Left kidney (tissue), 8 donors: ENCODE measurements around the gene PDE8B. TPM values are rescaled to one million over a fixed set of nuclear protein-coding genes. Genes with fewer than 3 reads are reported as not detected.

Experiments used
- DNase-seq: peaks from one replicate; pipeline ENCODE4 v3.0.0-alpha.2; 2013
- long read RNA-seq, 8 donors: transcript quantifications; one replicate each; lab custom pipeline, GENCODE V29; 2026
- polyA plus RNA-seq: library from polyadenylated mRNA; unstranded; fragments of 120-200 nt; gene quantifications from one replicate; pipeline ENCODE4 v1.2.1, GENCODE V29; 2013; ENCODE audit not compliant: insufficient read length

PDE8B gene, protein sequence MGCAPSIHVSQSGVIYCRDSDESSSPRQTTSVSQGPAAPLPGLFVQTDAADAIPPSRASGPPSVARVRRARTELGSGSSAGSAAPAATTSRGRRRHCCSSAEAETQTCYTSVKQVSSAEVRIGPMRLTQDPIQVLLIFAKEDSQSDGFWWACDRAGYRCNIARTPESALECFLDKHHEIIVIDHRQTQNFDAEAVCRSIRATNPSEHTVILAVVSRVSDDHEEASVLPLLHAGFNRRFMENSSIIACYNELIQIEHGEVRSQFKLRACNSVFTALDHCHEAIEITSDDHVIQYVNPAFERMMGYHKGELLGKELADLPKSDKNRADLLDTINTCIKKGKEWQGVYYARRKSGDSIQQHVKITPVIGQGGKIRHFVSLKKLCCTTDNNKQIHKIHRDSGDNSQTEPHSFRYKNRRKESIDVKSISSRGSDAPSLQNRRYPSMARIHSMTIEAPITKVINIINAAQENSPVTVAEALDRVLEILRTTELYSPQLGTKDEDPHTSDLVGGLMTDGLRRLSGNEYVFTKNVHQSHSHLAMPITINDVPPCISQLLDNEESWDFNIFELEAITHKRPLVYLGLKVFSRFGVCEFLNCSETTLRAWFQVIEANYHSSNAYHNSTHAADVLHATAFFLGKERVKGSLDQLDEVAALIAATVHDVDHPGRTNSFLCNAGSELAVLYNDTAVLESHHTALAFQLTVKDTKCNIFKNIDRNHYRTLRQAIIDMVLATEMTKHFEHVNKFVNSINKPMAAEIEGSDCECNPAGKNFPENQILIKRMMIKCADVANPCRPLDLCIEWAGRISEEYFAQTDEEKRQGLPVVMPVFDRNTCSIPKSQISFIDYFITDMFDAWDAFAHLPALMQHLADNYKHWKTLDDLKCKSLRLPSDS
- polyA plus RNA-seq = 6.0 TPM
- long read RNA-seq, donor 1 = 0 reads
- long read RNA-seq, donor 2, partial matches to known transcripts = 9 of 19 reads
- long read RNA-seq, donor 2, other reads (novel, unspliced or antisense) = 10 of 19 reads
- long read RNA-seq, donor 3, partial matches to known transcripts = 5 of 29 reads
- long read RNA-seq, donor 3, other reads (novel, unspliced or antisense) = 24 of 29 reads
- long read RNA-seq, donor 4 = 0 reads
- long read RNA-seq, donor 5 = 0 reads
- long read RNA-seq, donor 6, partial matches to known transcripts = 23 of 23 reads
- long read RNA-seq, donor 6, other reads (novel, unspliced or antisense) = 0 of 23 reads
- long read RNA-seq, donor 7, partial matches to known transcripts = 22 of 46 reads
- long read RNA-seq, donor 7, other reads (novel, unspliced or antisense) = 24 of 46 reads
- long read RNA-seq, donor 8, partial matches to known transcripts = 8 of 8 reads
- long read RNA-seq, donor 8, other reads (novel, unspliced or antisense) = 0 of 8 reads

DNA sequence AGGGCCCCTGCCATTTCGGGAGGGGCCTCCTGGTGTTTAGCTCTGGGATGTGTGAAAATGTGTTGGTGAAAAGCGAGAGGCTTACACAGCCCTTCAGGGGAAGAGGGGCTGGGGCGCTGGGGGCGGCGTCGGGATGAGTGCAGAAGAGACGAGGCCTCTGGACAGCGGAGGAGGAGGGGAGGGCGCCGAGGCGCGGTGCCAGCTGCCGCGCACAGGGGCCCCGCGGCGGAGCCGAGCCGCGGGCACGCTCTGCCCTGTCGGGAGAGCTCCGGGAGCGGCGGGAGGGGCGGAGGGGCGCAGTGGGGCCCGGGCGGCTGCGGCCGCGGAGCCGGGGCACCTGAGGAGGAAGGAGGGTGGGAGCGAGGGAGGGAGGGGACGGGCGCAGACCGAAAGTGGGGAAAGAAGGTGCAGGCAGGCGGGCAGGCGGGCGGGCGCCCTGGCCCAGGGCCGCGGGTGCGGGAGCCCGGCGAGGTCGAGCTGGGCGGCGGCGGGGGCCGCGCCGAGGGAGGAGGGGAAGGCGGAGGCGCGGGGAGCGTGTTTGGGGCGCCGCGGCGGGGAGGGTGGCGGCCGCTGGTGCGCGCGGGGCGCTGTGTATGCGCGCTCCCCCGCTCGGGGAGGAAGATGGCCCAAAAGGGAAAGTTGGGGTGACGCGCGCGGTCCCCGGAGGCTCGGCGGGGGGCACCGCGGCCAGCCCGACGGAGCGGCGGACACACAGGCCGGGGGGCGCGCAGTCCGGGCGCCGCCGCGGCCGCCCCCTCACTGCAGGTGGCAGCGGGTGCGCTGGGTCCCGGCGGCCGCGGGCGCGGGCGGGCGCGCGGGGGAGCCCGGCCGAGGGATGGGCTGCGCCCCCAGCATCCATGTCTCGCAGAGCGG is at the start of gene PDE8B:
Gene PDE8B (plus strand): TSS at position 590 of the 873 bp plus-strand sequence. CDS start 246 bp downstream, at position 836.
- no peak for DNase-seq

DNA sequence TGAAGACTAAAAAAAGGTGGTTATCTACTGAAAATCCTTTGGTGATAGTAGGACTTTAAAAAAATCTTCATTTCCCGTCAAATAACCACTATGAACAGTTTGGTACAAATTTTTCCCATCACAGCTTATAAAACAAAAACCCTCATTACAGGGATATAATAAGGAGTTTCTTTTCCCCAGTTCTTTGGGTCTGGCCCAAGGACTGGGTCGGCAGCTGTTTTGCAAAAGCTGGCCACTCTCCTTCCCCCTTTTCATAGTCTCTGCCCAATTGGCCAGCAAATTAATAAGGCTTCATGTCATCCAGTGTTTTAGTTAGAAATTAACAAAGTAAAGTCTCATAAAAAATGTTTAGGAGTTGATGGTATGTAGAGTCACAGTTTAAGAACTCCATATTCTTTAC is 47.0 kb upstream of the PDE8B start:
- DNase-seq = no peak

DNA sequence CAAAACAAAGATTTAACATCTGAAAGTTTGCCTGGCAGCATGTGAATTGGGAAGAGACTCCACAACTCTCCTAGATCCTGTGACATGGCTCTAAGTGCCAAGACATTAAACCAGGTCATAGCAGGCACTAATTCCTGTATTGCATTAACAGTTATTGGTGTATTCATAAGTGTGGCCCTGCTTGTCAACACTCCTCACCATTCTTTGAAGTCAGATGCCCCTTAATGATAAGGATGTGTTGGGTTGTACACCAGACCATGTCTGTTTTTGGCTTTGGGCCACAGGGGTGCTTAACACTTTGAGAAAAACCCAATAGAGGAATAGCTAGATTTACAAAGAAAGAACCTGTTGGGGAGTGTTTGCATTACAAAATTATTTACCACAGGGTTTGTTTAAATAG is 43.4 kb upstream of the PDE8B start:
- DNase-seq = no peak

DNA sequence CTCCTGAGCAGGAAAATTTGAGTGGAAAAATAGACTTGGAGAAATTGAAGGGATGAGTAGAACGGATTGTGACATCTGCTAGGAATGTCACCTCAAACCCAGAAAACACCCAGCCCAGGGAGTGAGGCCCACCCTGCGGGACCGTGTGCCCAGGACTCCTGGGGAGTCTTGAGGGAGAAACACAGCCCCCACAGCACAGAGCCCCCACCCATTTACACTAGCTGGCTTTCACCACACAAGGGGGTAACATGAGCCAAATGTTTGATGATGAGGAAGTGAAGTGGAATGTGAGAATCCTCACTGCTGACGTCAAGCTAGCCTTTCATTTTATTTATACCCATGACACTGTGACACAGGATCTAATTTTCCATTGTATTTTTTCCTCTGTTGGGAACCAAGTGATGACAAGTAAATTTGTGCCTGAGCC is 42.8 kb upstream of the PDE8B start:
- no peak for DNase-seq

DNA sequence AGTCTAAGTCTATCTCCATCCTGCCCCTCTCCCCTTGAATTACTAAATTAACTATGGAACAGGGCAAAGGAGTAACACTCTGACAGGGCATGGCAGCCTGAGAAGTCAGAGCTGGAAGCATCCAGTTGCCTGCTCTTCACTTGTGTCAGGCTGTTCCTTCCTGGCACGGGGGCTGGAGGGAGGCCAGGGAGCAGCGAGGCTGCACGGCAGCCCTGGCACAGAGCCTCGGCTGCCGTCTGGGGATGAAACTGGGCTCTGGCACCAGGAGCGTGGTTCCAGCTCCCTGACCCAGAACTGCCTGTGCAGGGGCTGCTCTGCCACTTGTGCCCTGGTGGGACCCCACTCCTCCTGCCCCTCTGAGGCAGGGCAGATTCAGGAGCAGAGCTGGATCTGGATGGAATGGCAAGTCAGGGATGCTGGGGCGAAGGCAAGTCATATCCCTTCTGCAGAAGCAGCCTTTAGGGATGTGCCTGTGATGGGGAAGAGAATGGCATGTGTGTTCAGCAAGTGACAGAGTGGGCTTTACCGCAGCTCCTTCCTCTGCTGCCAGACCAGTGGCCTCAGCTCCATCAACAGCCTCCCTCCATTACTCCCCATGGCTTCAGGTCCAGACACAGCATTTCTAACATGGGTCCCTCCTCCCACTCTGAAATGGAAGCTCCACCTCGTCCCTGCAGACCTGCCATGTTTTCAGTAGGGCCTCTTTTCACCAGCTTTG is 42.2 kb upstream of the PDE8B start:
- DNase-seq = no peak

GRCh38 chr5:77168879-77169244 is 41.6 kb upstream of the PDE8B start:
- no peak for DNase-seq

GRCh38 chr5:77170196-77170890 is 40.1 kb upstream of the PDE8B start:
- no peak for DNase-seq

DNA sequence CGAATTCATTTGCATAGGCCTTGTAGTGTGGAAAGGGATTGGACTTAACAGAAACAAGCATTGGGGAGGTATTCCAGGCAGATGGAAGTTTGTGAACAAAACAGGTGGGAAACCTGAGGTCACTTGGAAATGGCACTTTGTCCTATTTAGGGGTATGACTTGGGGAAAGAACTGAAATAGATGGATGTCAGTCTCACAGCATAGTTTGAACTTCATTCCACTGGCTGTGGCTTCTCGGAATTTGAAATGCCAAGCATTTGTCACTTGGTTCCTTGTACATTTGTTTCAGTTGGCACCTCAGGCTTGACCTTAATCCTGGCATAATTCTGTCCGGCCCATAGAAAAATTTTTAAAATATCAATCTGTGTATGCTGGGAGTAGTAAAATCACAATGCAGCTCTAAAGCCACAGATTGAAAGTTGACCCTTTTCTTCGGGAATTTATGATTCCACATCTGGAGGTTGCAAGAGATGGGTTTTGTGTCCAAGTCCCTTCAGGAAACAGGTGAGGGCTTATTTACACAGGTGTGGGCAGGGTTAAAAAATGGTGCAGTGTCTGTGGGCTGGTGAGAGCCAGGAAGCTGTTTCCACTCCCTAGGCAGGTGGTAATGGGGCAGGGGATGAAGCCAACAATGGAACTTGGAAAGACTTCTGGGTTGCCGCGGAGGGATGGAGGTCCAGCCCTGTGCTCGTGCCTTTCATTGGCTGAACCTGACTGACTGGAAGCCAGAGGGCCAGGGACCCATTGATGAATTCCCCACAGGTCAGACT is 39.2 kb upstream of the PDE8B start:
- no peak for DNase-seq

DNA sequence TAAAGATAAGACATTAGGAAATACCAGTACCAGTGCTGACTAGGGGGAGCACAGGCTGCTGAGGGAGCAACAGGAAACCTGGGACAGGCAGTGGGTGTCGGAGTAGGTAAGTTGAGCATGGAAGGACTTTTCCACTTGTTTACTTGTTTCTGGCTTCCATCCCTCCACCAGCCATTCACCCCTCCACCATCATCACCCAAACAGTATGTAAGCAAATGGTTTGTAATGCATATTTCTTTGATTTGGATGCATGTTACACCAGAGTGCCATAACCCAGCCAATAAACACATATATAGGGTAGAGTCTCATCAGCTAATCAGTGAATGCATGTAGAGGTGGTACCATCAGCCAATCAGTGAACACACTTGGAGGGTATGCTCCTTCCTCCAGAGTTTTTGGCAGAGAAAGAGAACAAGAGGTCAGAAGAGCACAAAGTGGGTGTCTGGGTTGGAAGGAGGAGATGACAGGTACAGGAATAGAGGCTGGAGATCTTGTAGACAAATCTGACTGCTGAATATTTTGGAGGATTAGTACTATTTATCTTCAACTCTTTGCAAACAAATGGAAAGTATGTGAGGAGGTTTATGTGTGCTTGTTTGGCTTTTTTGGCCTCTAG is 37.7 kb upstream of the PDE8B start:
- no peak for DNase-seq

GRCh38 chr5:77174526-77174925 is 36.0 kb upstream of the PDE8B start:
- DNase-seq = no peak

GRCh38 chr5:77175231-77175630 is 35.2 kb upstream of the PDE8B start:
- DNase-seq = no peak

DNA sequence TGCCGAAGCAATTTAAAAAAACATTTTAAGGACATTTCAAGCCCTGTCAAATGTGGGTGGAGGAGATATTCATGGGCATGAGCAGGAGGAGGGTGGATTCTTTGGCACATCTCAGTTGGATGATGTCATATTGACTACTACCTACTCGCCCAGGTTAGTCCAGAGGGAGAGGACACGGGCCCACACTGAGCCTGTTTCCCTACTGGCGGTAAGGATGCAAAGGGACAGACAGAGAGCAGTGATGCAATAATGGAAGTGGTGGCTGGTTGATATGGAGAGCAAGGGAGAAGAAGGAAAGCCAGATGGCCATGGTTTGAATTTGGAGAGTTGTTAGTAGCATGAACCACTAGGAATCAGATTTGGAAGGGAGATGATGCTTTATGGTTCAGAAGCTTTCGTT is 34.1 kb upstream of the PDE8B start:
- DNase-seq = no peak

- DNase-seq = no peak
Measured at GRCh38 chr5:77177576-77177975, 32.9 kb upstream of the PDE8B start.

- DNase-seq = no peak
Measured at GRCh38 chr5:77180167-77181081, 30.1 kb upstream of the PDE8B start.

DNA sequence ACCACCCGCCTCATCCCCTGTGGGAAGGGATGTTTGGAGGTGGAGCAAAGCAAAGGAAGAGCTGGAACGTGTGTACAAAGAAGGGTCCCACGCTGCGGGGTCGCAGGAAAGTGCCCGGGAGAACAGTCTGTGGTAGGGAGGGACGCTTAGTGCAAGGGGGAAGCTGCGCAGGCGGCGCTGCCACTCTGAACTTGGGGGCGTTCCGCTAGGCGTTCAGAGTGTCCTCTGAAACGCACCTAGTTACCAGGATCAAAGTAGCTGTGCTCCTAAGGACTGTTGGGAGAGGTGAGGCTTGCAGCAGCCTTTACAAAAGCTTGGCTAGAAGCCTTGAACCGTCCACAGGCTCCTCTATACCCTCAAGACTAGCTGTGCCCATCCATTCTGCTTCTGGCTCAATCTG is 29.3 kb upstream of the PDE8B start:
- DNase-seq = no peak

GRCh38 chr5:77181596-77182304 is 28.7 kb upstream of the PDE8B start:
- no peak for DNase-seq

GRCh38 chr5:77182367-77182766 is 28.1 kb upstream of the PDE8B start:
- no peak for DNase-seq
